Dendritic cell treated with granulocyte-macrophage colony-stimulating factor and Interleukin-4, amounts not matched to agents 40 ng/mL and 50 ng/mL, for 4 days (primary cell): ENCODE results near the gene RNASE2.

Source experiments
- H3K27ac Mint-ChIP-seq: one replicate; pipeline ENCODE4 v1.8.0; 2022; ENCODE audit warnings: mild to moderate bottlenecking, mixed read lengths
- H3K27me3 Mint-ChIP-seq: one replicate; pipeline ENCODE4 v1.8.0; 2022; ENCODE audit warnings: mild to moderate bottlenecking, mixed read lengths
- H3K36me3 Mint-ChIP-seq: one replicate; pipeline ENCODE4 v1.8.0; 2022; ENCODE audit warnings: low read depth, mixed read lengths
- H3K4me1 Mint-ChIP-seq: one replicate; pipeline ENCODE4 v1.8.0; 2022; ENCODE audit warnings: low read depth, mixed read lengths
- H3K4me3 Mint-ChIP-seq: one replicate; pipeline ENCODE4 v1.8.0; 2022; ENCODE audit warnings: mild to moderate bottlenecking, moderate library complexity, mixed read lengths
- H3K9me3 Mint-ChIP-seq: one replicate; pipeline ENCODE4 v1.8.0; 2022; ENCODE audit warnings: mixed read lengths
- intact Hi-C: fragments of 100-400 bp; cut with micrococcal nuclease; formaldehyde crosslinking; loops from one replicate; pipeline ENCODE4 v1.15.0; 2022

Gene RNASE2

GRCh38 chr14:20989787-20990600, 34.7 kb downstream of the RNASE2 start, which contains the start of gene METTL17:
METTL17 (plus strand) TSS chr14:20989980; CDS start chr14:20990003, 23 bp downstream.
- Mint-ChIP-seq H3K36me3 (peaks cover 44% of the 10 kb centered on the region), H3K4me3 (peak within 1 kb of the TSS; percentile 88), H3K27ac (peak within 1 kb of the TSS; percentile 88), H3K9me3 (no peaks in the 10 kb centered on the region), H3K27me3 (no peaks in the 10 kb centered on the region), H3K4me1 (peaks cover 57% of the 10 kb centered on the region)
- intact Hi-C loops: no loop called here

DNA sequence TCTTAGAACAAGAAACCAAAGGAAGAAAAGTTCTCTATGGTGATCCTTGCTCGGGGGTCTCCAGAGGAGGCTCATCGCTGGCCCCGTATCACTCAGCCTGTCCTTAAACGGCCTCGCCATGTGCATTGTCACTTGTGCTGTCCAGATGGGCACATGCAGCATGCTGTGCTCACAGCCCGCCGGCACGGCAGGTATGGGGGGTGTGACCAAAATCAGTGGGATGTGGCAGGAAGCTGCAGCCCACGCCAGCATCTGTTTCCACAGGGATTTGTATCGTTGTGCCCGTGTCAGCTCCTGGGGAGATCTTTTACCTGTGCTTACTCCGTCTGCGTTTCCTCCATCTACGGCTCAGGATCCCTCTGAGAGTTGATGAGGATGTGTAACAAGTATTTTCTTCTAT, 41.2 kb downstream of the RNASE2 start:
- no peak overlapping the region for H3K4me3 Mint-ChIP-seq
- intact Hi-C loops: no loop called here
- no peaks in the 10 kb centered on the region for H3K9me3 Mint-ChIP-seq
- no peak overlapping the region for H3K27ac Mint-ChIP-seq
- peaks cover 60% of the 10 kb centered on the region for H3K36me3 Mint-ChIP-seq
- H3K27me3 Mint-ChIP-seq: no peaks in the 10 kb centered on the region
- H3K4me1 Mint-ChIP-seq: peaks cover 12% of the 10 kb centered on the region

DNA sequence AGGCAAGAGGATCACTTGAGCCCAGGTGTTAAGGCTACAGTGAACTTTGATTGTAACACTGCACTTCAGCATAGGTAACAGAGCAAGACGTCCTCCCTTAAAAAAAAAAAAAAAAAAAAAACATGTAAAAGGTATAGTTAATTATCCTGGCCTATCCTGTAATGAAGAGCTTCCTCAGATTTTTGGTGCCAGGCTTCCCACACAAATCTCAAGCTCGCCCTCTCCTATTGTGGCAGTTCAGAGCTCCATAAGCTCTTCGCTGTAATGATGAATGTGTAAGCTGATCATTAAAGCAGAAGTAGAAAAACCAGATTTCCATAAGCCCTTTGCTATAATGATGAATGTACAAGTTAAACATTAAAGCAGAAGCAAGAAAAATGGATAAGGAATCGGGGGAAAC, 41.8 kb downstream of the RNASE2 start:
- H3K4me3 Mint-ChIP-seq: no peak overlapping the region
- intact Hi-C loops: no loop called here
- no peak overlapping the region for H3K27ac Mint-ChIP-seq
- peaks cover 9% of the 10 kb centered on the region for H3K4me1 Mint-ChIP-seq
- peaks cover 54% of the 10 kb centered on the region for H3K36me3 Mint-ChIP-seq
- H3K9me3 Mint-ChIP-seq: no peaks in the 10 kb centered on the region
- no peaks in the 10 kb centered on the region for H3K27me3 Mint-ChIP-seq

DNA sequence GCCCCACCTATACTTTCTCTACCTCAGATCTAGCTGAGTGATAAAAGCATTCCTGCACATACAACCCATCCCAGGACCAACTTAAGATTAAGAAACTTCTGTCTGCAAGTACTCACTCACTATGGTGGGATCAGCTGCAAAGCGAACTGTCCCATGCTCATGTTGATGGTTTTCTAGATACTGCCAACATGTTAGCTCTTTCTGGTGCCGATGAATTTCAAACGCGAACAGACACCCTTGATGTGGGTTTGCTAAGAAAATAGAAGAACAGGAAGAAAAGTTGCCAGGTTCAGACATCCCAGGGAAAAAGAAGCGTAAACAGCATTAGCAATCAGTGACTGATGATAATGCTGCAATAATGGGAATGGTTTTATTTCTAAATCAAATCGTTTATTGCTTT, 42.3 kb downstream of the RNASE2 start:
- intact Hi-C loops: no loop called here
- no peak overlapping the region for H3K27ac Mint-ChIP-seq
- H3K4me1 Mint-ChIP-seq: peaks cover 7% of the 10 kb centered on the region
- H3K4me3 Mint-ChIP-seq: no peak overlapping the region
- peaks cover 49% of the 10 kb centered on the region for H3K36me3 Mint-ChIP-seq
- H3K27me3 Mint-ChIP-seq: no peaks in the 10 kb centered on the region
- H3K9me3 Mint-ChIP-seq: no peaks in the 10 kb centered on the region

GRCh38 chr14:20998139-20998538, 42.9 kb downstream of the RNASE2 start:
- Mint-ChIP-seq H3K27ac (no peak overlapping the region), H3K4me3 (no peak overlapping the region), H3K36me3 (peaks cover 44% of the 10 kb centered on the region), H3K9me3 (no peaks in the 10 kb centered on the region), H3K27me3 (no peaks in the 10 kb centered on the region), H3K4me1 (peaks cover 7% of the 10 kb centered on the region)
- intact Hi-C loops: no loop called here

DNA sequence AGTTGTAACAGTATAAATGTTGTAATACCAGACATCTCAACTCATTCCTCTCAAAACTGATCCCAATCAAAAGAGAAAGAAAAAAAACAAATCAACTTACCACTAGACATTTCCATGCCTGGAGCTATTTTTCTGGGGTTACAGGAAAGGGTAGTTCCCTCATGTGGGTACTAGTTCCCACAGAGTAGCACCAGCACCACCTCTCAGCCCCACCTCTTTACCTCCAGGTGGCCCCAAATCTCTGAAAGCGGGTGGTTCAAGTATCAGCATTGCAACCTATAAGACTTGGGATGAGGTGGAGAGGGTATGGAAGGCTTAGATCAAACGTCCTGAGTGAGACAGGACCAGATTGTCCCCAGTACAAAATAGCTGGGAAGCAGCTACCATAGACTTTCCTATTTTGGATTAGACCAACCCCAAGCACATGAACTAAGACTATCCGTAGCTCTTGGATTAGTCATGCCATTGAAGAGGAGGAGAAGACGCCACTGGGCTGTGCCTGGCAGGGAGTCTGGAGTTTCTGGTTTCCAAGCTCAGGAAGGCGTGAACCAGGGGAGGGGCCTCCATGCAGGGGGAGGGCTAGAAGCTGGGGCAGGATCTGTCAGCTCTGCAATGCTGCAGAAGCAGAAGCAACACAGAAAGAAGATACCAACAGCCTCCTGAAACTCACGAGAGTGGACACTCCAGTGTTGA, 43.5 kb downstream of the RNASE2 start, which contains the start of gene SLC39A2:
SLC39A2 (plus strand) TSS at position 620 of the 693 bp plus-strand sequence. CDS start 154 bp downstream, outside the sequence.
- Mint-ChIP-seq H3K27me3 (no peaks in the 10 kb centered on the region), H3K9me3 (no peaks in the 10 kb centered on the region), H3K27ac (no peak within 1 kb of the TSS), H3K36me3 (peaks cover 37% of the 10 kb centered on the region), H3K4me3 (no peak within 1 kb of the TSS), H3K4me1 (peaks cover 8% of the 10 kb centered on the region)
- intact Hi-C loops: no loop called here

DNA sequence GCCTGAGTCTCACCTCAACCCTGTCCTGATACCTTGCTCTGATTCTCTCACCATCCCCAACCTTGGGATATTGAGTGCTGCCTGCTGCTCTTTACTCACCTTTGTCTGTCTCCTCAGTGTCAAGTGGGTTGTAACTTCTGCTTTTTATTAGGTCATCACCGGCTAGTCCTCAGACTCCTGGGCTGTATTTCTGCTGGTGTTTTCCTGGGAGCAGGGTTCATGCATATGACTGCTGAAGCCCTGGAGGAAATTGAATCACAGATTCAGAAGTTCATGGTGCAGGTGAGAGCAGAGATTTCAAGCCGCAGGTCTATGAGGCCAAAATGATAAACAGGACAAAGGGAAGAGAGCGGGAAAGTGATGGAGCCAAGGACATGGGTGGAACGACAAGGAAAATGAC, 44.3 kb downstream of the RNASE2 start:
- intact Hi-C loops: no loop called here
- Mint-ChIP-seq H3K4me3 (no peak overlapping the region), H3K4me1 (peaks cover 12% of the 10 kb centered on the region), H3K27ac (no peak overlapping the region), H3K27me3 (no peaks in the 10 kb centered on the region), H3K9me3 (no peaks in the 10 kb centered on the region), H3K36me3 (peaks cover 29% of the 10 kb centered on the region)

GRCh38 chr14:21001218-21001617, 45.9 kb downstream of the RNASE2 start:
- H3K27ac Mint-ChIP-seq: no peak overlapping the region
- H3K4me1 Mint-ChIP-seq: peaks cover 12% of the 10 kb centered on the region
- no peaks in the 10 kb centered on the region for H3K27me3 Mint-ChIP-seq
- H3K4me3 Mint-ChIP-seq: no peak overlapping the region
- no peaks in the 10 kb centered on the region for H3K9me3 Mint-ChIP-seq
- H3K36me3 Mint-ChIP-seq: peaks cover 13% of the 10 kb centered on the region
- intact Hi-C loops: no loop called here

GRCh38 chr14:21003788-21004346, 48.6 kb downstream of the RNASE2 start:
- H3K4me3 Mint-ChIP-seq: no peak overlapping the region
- no peaks in the 10 kb centered on the region for H3K27me3 Mint-ChIP-seq
- peaks cover 12% of the 10 kb centered on the region for H3K4me1 Mint-ChIP-seq
- H3K27ac Mint-ChIP-seq: no peak overlapping the region
- no peaks in the 10 kb centered on the region for H3K9me3 Mint-ChIP-seq
- intact Hi-C loops: no loop called here
- no peaks in the 10 kb centered on the region for H3K36me3 Mint-ChIP-seq
